ENCODE measurements around the gene POTEC.
"Not testable (repeated sequence)": the region's sequence is repeated elsewhere in the genome, so short reads cannot be mapped to it uniquely, and the experiment has no call there.

POTEC gene

DNA sequence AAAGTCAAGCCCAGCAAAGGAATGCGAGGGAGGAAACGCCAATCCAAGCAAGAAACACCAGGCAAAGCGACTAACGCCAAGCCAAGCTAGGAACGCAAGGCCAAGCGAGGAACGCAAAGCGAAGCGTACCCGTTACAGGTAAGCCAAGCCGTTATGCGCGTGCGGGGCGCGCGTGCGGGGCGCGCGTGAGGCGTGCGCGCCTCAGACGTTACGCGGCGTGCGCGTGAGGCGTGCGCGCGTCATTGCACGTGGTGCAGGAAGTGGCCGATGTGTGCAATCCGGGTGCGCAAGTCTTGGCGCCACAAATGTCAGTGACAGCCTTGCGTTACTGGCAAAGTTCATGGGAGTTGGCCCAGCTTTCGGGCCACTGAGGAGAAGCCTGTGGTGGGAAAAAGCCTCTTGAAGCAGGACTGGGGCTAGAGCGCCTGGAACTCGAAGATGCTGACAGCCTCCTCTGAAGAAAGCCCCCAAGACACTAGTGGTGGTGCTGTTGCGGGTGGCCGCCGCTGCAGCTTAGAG lies at the start of gene POTEC:
TSS of gene POTEC (minus strand) at position 155 of the 519 bp plus-strand sequence. CDS start 454 bp downstream, outside the sequence.
- DNase-seq (ENCODE audit: low read depth), result not testable (repeated sequence)

- DNase-seq (ENCODE audit: low read depth), result no peak
These were observed 34.6 kb upstream of the POTEC start for GRCh38 chr18:14577971-14578370.

DNA sequence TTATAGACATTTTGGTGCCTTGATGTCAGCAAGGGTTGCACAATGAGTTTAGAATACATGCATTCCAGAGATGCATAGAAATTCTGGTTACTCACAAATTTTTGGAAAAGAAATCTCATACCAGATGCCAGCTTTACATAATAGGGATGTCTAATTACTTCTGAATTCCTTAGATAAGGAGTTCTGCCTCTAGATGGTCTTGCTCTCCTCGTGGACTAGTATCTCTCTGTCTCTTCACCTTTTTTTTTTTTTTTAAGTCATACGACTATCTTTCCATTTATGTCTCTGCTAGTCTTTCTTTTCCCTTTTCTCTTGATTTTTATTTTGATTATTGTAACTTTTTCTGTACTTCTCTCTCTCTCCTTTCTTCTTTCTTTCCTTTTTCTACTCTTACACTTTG lies 16.1 kb upstream of the POTEC start:
- DNase-seq (ENCODE audit: low read depth), result not testable (repeated sequence)

DNA sequence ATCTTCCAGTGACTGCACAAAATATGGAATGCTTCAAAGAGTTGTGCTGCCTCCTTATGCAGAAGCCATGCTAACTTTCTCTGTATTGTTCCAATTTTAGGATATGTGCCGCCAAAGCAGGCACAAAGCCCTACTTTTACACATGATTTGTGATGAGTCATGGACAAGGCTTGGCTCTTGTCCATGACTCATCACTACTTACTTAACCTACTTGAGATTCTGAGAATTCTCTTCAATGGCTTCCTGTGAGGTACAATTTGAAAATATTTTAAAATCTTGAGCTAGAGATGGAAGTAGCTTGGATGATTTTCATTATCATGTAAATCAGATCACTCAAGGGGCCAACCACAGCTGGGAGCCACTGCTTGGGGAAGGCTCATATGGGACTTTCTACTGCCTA lies 11.7 kb downstream of the POTEC start:
- not testable (repeated sequence) for DNase-seq (ENCODE audit: low read depth)

- DNase-seq (ENCODE audit: low read depth), result not testable (repeated sequence)
These were observed 32.7 kb downstream of the POTEC start for GRCh38 chr18:14510707-14511106.

GRCh38 chr18:14503691-14504090 lies 39.7 kb downstream of the POTEC start:
- DNase-seq (ENCODE audit: low read depth), result not testable (repeated sequence)

DNA sequence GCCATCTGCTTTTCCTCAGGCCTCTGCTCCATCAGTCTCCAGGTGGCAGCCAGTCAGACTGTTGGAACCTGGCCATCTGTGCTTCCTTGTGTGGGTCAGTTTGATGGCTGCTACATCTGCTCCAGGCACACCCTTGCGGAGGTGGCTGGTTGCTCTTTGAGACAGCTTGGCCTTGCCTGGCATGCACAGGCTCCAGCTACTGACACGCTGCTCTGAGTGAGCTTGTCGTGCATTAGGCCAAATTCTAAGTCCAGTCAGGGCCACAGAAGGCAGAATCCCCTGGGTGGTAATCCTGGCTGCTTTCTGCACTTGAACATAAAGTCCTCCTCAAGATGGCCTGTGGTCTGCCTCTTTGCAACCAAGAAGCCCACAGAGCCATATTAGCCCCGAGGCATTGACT lies 41.5 kb downstream of the POTEC start:
- not testable (repeated sequence) for DNase-seq (ENCODE audit: low read depth)

- DNase-seq (ENCODE audit: low read depth), result not testable (repeated sequence)
These were observed 54.0 kb downstream of the POTEC start for GRCh38 chr18:14489256-14490014.

DNA sequence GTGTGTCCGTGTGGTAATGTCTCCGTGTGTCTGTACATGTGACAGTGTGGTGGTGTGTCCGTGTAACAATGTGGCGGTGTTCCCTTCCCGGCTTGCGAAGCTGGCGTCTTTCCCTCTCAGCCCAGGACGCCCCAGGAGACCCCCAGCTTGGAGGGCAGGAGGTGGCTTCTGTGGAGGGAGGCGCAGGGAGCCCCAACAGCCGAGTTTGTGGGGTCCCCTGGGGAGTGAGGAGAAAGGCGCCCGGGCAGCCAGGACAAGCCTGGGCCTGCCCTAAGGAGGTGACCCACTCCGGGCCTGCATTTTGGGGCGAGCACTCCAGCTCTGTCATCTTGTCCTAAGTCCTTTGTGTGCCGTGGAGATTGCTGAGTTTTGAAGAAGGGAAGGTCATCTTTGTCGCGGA lies 54.6 kb downstream of the POTEC start:
- DNase-seq (ENCODE audit: low read depth), result not testable (repeated sequence)

- DNase-seq (ENCODE audit: low read depth), result not testable (repeated sequence)
These were observed 56.3 kb downstream of the POTEC start for GRCh38 chr18:14486926-14487580.

- DNase-seq (ENCODE audit: low read depth), result not testable (repeated sequence)
These were observed 64.3 kb downstream of the POTEC start for GRCh38 chr18:14479076-14479475.

GRCh38 chr18:14475520-14475919 lies 67.9 kb downstream of the POTEC start:
- not testable (repeated sequence) for DNase-seq (ENCODE audit: low read depth)

DNA sequence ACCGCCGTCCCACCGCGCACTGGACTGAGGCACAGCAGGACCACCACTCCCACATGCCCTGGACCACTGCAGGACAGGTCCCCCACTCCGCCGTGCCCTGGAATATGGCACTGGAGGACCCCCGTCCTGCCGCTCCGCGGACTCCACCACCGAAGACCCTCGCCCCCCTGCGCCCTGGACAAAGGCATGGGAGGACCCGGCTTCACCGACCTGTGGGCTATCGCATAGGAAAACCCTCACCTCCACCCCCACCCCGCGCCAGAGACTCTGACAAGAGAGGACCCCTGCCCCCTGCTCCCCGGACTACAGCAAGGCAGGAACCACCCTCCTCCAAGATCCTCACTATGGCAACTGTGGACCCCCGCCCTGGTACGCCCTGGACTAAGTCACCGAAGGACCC lies 68.6 kb downstream of the POTEC start:
- DNase-seq (ENCODE audit: low read depth), result not testable (repeated sequence)

DNA sequence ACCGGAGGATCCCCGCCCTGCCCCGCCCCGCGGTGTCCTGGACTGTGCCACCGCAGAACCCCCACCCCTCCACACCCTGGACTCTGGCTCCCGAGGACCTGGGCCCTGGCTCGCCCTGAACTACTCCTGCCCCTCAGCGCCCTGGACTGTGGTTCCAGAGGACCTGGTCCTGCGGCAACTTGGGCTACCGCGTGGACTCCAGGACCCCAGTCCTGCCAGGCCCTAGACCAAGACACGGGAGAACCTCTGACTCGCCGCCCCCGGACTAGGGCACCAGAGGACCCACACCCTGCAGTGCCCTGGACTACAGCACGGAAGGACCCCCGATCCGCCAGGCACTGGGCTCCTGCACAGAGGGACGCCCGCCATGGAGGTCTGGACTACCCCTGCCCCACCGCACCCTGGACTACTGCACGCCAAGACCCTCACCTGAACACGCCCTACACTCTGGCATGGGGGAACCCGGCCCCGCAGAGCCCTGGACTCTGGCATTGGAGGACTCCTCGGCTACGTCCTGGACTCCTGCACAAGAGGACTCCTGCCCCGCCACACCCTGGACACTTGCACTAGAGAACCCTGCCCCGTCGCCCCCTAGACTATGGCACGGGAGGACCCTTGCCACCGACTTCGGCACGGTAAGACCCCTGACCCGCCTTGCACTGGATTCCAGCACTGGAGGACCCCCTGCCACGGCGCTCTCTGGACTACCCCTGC lies 69.2 kb downstream of the POTEC start:
- DNase-seq (ENCODE audit: low read depth), result not testable (repeated sequence)

GRCh38 chr18:14473250-14474006 lies 70.0 kb downstream of the POTEC start:
- not testable (repeated sequence) for DNase-seq (ENCODE audit: low read depth)

GRCh38 chr18:14471286-14471685 lies 72.1 kb downstream of the POTEC start:
- not testable (repeated sequence) for DNase-seq (ENCODE audit: low read depth)

- not testable (repeated sequence) for DNase-seq (ENCODE audit: low read depth)
These were observed 73.0 kb downstream of the POTEC start for GRCh38 chr18:14470446-14470845.

GRCh38 chr18:14470046-14470445 lies 73.4 kb downstream of the POTEC start:
- not testable (repeated sequence) for DNase-seq (ENCODE audit: low read depth)

GRCh38 chr18:14465989-14466388 lies 77.4 kb downstream of the POTEC start:
- DNase-seq (ENCODE audit: low read depth), result not testable (repeated sequence)

All from stimulated activated CD8-positive, alpha-beta memory T cell treated with anti-CD3 and anti-CD28 coated beads, Interleukin-15, amount 100 ng/mL, for 1 hour (primary cell).